ENCODE measurements around the gene SRMS.

- TF ChIP-seq CTCF (IDR thresholded peaks at IDR 0.05 in 8 of 11, conservative IDR thresholded peaks at IDR 0.05 in 3 of 11) (no peak), POLR2A (IDR thresholded peaks at IDR 0.05) (no peak), POLR2AphosphoS5 (IDR thresholded peaks at IDR 0.05) (no peak)
Observed at GRCh38 chr20:63549019-63549418, 1.5 kb upstream of the SRMS start.

Data from spleen (tissue), 7 donors.